Ureter (tissue), 1 donor: ENCODE measurements around the gene EPM2A. TPM values are rescaled to one million over a fixed set of nuclear protein-coding genes. Genes with fewer than 3 reads are reported as not detected.

Source experiments
- DNase-seq: peaks from one replicate; pipeline ENCODE4 v3.0.0-alpha.2; 2020; ENCODE audit warnings: low spot score
- total RNA-seq: library from RNA; stranded (reverse); gene quantifications from one replicate; pipeline ENCODE4 v1.2.4, GENCODE V29; 2023
- donor health status: DM: yes; HTN: yes; CAD: no.

EPM2A gene
- total RNA-seq, 1 donor from 2014 or later, result 23.4 TPM

DNA sequence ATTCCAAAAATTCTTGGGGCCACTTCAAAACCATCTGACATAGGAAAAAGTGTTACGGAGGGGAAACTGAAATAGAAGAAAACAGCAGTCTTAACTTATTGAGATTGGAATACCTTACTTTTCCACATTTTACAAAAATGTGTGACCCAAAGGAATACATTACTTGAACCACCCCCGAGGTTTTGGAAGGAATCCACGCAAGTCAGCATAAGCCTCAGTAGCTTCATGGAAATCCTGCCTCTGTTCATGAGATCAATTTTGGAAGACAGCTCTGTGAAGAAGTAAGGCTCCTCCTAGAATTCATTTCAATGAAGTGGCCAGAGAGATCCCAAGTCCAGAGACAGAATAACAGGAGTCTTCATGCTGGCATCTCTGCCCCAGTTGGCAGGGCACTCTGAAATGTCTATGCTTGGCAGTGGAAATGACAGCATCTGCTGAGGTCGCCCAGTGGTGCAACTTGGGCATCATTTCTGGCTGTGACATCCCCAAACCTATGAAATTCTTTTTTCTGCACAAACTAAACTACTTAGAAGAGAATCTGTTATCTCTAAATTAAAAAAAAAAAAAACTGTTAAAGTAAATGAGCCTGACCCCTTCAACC lies 132.5 kb downstream of the EPM2A start:
- no peak for DNase-seq

GRCh38 chr6:145601397-145601796 lies 133.9 kb downstream of the EPM2A start:
- DNase-seq, result no peak

- no peak for DNase-seq
Observed at GRCh38 chr6:145600299-145600698, 135.0 kb downstream of the EPM2A start.

DNA sequence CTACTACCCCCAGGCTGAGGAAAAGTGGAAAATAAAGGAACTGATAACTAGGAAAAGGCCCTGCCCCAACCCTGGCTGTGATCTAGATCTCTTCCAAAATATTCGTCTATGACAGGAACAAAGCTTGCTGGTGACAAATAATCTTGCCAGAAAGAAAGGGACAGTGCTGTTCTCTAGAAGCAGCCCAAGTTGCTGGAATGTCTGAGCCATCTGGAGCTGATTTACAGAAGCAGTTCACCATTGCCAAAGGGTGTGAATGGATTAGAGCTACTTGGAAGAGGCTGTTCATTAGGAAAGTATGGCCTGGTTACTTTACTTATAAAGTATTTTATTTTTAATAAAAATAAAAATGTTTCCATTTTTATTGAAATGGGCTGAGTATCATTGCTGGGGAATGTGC lies 146.3 kb downstream of the EPM2A start:
- DNase-seq, result no peak

- no peak for DNase-seq
Observed at GRCh38 chr6:145587334-145587733, 148.0 kb downstream of the EPM2A start.

DNA sequence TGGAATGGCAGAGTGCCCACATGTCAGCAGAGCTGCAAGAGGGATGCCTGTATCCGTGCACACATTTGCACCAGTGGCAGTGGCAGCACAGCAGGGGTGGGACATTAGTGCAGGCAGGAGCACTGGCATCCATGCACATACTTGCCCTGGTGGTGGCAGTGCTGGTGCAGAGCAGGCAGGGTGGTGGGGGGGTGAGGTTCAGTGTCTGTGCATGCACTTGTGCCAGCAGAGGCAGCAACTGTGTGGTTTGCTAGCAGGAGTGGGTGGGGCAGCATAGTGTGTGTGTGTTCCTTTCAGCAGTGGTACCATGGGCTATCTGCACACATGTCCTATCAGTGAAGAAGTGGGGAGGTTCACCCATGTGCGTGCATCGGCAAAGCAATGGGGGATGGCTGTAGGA lies 151.6 kb downstream of the EPM2A start:
- no peak for DNase-seq

Other genes starting within 250 kb of the EPM2A start
- gene FBXO30, start 79.3 kb upstream of the EPM2A start, total RNA-seq, result 12.1 TPM
- 34.5 TPM for gene SHPRH, start 228.8 kb upstream of the EPM2A start, total RNA-seq